ENCODE data around the gene TRPM4. TPM values are rescaled to one million over a fixed set of nuclear protein-coding genes. Genes with fewer than 3 reads are reported as not detected.

Gene TRPM4
- total RNA-seq, 2 donors from 2014 or later: 15.8 to 28.0 TPM

GRCh38 chr19:49154279-49154678 is 3.3 kb upstream of the TRPM4 start:
- H3K27me3 ChIP-seq: no peaks in the 10 kb centered on the region
- H3K4me1 ChIP-seq: peaks cover 37% of the 10 kb centered on the region
- no peaks in the 10 kb centered on the region for H3K36me3 ChIP-seq (replicated peaks in 1 of 2; ENCODE audit: insufficient read depth in 1 of 2, low read depth in 2 of 2)
- H3K27ac ChIP-seq: no peak overlapping the region
- ATAC-seq (no peak), DNase-seq (no peak)
- TF ChIP-seq CTCF (IDR thresholded peaks at IDR 0.05) (no peak), POLR2A (IDR thresholded peaks at IDR 0.05) (no peak)
- H3K4me3 ChIP-seq: no peak overlapping the region
- intact Hi-C loops (cut with DNase I): no loop called here
- 82 to 91% methylated on average over 6 of the region's 6 CpGs for WGBS, 2 donors
- H3K9me3 ChIP-seq: no peaks in the 10 kb centered on the region

GRCh38 chr19:49155005-49155819 is 2.4 kb upstream of the TRPM4 start, which contains the start of gene HRC:
Gene HRC (minus strand): TSS chr19:49155396. CDS start chr19:49155237, 159 bp downstream.
- no peaks in the 10 kb centered on the region for H3K9me3 ChIP-seq
- H3K36me3 ChIP-seq (replicated peaks in 1 of 2; ENCODE audit: insufficient read depth in 1 of 2, low read depth in 2 of 2): no peaks in the 10 kb centered on the region
- no peaks in the 10 kb centered on the region for H3K27me3 ChIP-seq
- 72 to 78% methylated on average over 13 to 19 of the region's 19 CpGs for WGBS, 2 donors
- intact Hi-C loops (cut with DNase I): no loop called here
- TF ChIP-seq CTCF (IDR thresholded peaks at IDR 0.05) (no peak), POLR2A (IDR thresholded peaks at IDR 0.05) (no peak)
- H3K4me1 ChIP-seq: peaks cover 37% of the 10 kb centered on the region
- peak in 1 of 4 donors; percentile 14 for DNase-seq
- ATAC-seq: no peak
- no peak within 1 kb of the TSS for H3K4me3 ChIP-seq
- H3K27ac ChIP-seq: no peak within 1 kb of the TSS

GRCh38 chr19:49155820-49156346 is 1.7 kb upstream of the TRPM4 start:
- Histone ChIP-seq H3K9me3 (no peaks in the 10 kb centered on the region), H3K4me3 (no peak overlapping the region), H3K4me1 (peaks cover 33% of the 10 kb centered on the region), H3K27ac (no peak overlapping the region), H3K27me3 (no peaks in the 10 kb centered on the region), H3K36me3 (replicated peaks in 1 of 2; ENCODE audit: insufficient read depth in 1 of 2, low read depth in 2 of 2) (no peaks in the 10 kb centered on the region)
- DNase-seq: no peak
- no peak for TF ChIP-seq CTCF (IDR thresholded peaks at IDR 0.05)
- TF ChIP-seq POLR2A (IDR thresholded peaks at IDR 0.05): no peak
- ATAC-seq: no peak
- intact Hi-C loops (cut with DNase I): no loop called here
- 72 to 78% methylated on average over 4 of the region's 4 CpGs for WGBS, 2 donors

GRCh38 chr19:49160450-49161189 is 3.0 kb downstream of the TRPM4 start:
- H3K9me3 ChIP-seq: no peaks in the 10 kb centered on the region
- H3K4me3 ChIP-seq: no peak overlapping the region
- intact Hi-C loops (cut with DNase I): no loop called here
- H3K36me3 ChIP-seq (replicated peaks in 1 of 2; ENCODE audit: insufficient read depth in 1 of 2, low read depth in 2 of 2): no peaks in the 10 kb centered on the region
- TF ChIP-seq POLR2A (IDR thresholded peaks at IDR 0.05): no peak
- no peak for TF ChIP-seq CTCF (IDR thresholded peaks at IDR 0.05)
- WGBS, 2 donors: 89 to 90% methylated on average over 13 of the region's 13 CpGs
- ATAC-seq (no peak), DNase-seq (no peak)
- H3K4me1 ChIP-seq: peaks cover 34% of the 10 kb centered on the region
- no peak overlapping the region for H3K27ac ChIP-seq
- H3K27me3 ChIP-seq: no peaks in the 10 kb centered on the region

Data from body of pancreas (tissue), 4 donors.